HK-2 (cell line): Measurements from ENCODE around the gene MAP6.

Experiments used
- DNase-seq: peaks from one replicate; pipeline ENCODE4 v3.0.0-alpha.2; 2018; ENCODE audit not compliant: unreplicated experiment

MAP6 gene

GRCh38 chr11:75553182-75553581, 115.7 kb downstream of the MAP6 start:
- no peak for DNase-seq

DNA sequence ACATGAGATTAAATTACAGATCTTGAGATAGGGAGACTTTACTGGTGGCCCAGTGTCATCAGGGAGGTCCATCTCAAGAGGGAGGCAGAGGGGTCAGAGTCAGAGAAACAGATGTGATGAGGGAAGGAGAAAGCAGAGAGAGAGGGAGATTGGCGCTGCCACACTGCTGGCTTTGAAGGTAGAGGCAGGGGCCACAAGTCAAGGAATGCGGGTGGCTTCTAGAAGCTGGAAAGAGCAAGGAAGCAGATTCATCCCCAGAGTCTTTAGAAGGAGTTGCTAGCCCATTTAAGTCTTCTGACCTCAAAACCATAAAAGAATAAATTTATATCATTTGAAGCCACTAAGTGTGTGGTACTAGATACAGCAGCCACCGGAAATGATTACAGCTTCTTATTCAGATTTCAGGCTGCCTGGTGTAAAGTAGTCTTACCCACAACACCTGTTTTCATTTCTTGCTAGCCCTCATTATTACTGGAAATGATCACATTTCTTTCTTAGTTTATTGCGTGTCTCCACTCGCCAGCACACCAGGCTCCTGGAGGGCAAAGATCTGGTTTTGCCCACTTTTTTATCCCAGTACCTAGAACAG, 119.4 kb downstream of the MAP6 start:
- no peak for DNase-seq

- no peak for DNase-seq
Measured at GRCh38 chr11:75548595-75549272, 120.1 kb downstream of the MAP6 start.

DNA sequence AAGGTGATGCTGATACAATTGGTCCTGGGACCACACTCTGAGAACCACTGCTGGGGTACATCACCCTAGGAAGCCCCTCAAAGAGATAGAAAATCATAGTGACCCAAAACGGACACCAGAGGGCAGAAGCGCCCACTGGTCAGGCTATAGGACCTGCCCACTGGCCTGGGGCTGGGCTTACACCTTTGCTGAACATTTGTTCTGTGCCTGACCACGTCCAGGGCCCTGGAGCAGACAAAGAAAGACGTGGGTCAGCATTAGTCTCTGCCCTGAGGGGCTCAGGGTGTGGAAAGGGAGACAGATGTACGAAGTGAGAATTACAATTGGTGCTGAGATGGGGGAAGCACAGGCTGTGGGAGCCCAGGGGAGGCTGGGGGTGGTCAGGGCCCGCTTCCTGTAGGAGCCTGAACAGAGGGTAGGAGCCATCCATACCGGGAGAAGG, 121.2 kb downstream of the MAP6 start:
- peak; percentile 49 for DNase-seq

- no peak for DNase-seq
Measured at GRCh38 chr11:75547177-75547576, 121.7 kb downstream of the MAP6 start.

DNA sequence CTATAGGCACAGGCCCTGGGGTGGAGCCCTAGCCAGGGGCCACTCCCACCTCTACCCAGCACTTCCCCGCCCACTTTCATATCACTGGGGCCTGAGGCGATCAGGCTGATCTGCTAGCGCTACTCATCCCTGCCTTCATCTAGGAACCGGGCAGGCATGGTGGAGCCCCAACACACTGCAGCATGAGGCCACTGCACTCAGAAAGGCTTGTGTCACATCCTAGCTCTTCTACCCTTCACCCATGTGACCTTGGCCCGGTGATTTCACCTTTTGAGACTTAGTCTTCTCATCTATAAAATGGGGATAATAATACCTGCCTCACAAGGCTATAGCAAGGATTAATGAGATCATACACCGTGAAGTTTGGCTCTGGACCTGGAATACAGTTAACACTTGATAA, 125.0 kb downstream of the MAP6 start:
- DNase-seq: no peak

DNA sequence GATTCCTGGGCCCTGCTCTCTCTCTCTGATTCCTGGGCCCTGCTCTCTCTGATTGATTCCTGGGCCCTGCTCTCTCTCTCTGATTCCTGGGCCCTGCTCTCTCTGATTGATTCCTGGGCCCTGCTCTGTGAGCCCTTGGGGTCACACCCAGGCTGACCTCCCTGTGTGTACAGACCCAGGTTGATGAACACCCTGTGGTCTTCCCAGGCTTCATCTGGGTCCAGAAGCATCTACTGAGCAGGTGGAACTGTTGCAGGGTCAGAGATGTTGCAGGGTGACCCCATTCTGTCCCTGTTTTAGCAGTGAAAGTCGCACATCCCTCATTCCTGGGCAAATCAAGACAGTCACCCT, 126.8 kb downstream of the MAP6 start:
- no peak for DNase-seq

- no peak for DNase-seq
Measured at GRCh38 chr11:75541193-75542087, 127.4 kb downstream of the MAP6 start.

DNA sequence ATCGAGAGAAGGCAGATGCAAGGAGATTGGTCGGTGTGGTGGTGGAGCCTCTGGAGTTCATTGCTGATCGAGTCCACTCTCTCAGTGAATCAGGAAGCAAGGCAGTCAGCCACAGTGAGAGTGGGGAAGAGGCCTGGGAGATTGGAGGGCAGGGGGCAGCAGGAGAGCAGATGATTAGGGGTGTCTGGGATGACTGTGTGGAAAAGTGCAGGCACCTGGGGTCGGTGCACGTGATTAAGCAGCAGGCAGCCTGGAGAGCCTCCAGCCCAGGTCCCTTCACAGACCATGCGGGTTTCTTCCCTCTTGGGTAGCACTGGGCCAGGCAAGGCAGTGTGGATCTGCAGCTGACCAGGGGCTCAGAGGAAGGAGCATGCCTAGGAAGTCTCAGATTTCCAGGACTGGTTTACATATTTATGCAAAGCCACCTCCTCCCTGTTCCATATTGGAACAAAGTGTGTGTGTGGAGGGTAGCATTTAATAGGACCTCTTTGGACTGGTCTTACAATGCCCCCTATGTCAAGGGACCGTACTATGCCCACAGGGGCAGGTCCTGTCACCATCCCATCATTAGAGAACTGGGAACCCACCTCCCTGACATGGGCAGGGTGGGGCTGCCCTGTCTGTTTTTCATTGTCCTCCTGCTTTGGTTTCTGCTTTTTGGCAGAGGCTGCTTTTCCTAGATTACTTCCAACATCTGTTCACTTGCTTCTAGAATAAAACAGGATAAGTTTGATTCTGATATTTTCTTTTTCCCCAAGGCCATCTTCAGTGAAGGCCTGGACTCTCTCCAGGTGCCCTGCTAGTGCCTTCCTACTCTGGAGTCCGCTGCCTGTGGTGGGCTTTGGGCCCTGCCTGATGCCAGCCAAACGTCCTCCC, 129.1 kb downstream of the MAP6 start:
- DNase-seq: no peak

GRCh38 chr11:75538150-75538942, 130.5 kb downstream of the MAP6 start:
- DNase-seq: no peak

DNA sequence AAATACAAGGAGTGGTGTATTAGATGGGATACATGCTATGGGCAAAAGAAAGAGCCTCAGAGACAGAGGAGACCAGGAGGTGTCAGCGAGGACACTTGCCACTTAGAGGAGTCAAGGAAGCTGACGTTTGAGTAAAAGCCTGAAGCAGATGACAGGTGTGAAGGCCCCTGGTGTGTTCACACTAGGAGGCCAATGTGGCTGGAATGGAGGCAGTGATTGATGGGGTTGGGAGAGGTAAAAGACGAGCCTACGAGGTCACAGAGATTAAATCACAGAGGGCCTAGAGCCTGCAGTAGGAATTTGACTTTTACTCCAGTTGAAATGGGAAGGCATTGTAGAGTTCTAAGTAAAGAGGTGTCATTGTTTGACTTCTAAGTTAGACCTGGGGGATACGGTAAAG, 131.1 kb downstream of the MAP6 start:
- no peak for DNase-seq
